WTC11 (cell line): ENCODE results near the gene GSDMA. TPM values are rescaled to one million over a fixed set of nuclear protein-coding genes. Genes with fewer than 3 reads are reported as not detected.
A peak's percentile ranks its signal among the peaks of the same experiment; 100 is the strongest.

Source experiments
- KAT7 ChIP-seq: sonication (generic); formaldehyde crosslinking; IDR thresholded peaks from 2 replicates; pipeline ENCODE4 v1.8.1; 2023; ENCODE audit warnings: missing genetic modification reagents, mild to moderate bottlenecking, borderline replicate concordance
- NFATC4 ChIP-seq: fragments of 250-450 bp; sonication (Bioruptor Pico); IDR thresholded peaks from 2 replicates; pipeline ENCODE4 v1.9.0; 2021; ENCODE audit warnings: mild to moderate bottlenecking
- NFE2L1 ChIP-seq: sonication (generic); formaldehyde crosslinking; IDR thresholded peaks from 2 replicates; pipeline ENCODE4 v1.8.1; 2023; ENCODE audit warnings: missing genetic modification reagents
- TEAD1 ChIP-seq: sonication (generic); formaldehyde crosslinking; IDR thresholded peaks from 2 replicates; pipeline ENCODE4 v1.8.0; 2022; ENCODE audit warnings: mild to moderate bottlenecking, missing genetic modification reagents
- TP53 ChIP-seq: sonication (generic); formaldehyde crosslinking; IDR thresholded peaks from 2 replicates; pipeline ENCODE4 v1.8.1; 2023; ENCODE audit warnings: mild to moderate bottlenecking, missing genetic modification reagents
- microRNA-seq: library from miRNA; unstranded; fragments of <30 nt; microRNA quantifications from one replicate; pipeline ENCODE4 v1.2.0, GENCODE V29; 2022; ENCODE audit warnings: borderline number of aligned reads
- total RNA-seq: library from RNA; stranded (reverse); gene quantifications from 3 replicates; pipeline ENCODE4 v1.2.3, GENCODE V29; 2021
- TF ChIP-seq, protein P1 (sequence below): sonication (generic); formaldehyde crosslinking; IDR thresholded peaks from 2 replicates; pipeline ENCODE4 v1.8.1; 2022; ENCODE audit warnings: mild to moderate bottlenecking, moderate library complexity, missing genetic modification reagents
- TF ChIP-seq, protein P2 (sequence below): fragments of 250-450 bp; sonication (Bioruptor Pico); IDR thresholded peaks from 2 replicates; pipeline ENCODE4 v1.9.0; 2021; ENCODE audit warnings: moderate library complexity, mild to moderate bottlenecking, inconsistent platforms, borderline replicate concordance
- TF ChIP-seq, protein P3 (sequence below): sonication (generic); formaldehyde crosslinking; IDR thresholded peaks from 2 replicates; pipeline ENCODE4 v1.8.0; 2023; ENCODE audit warnings: mild to moderate bottlenecking, missing genetic modification reagents

Gene GSDMA
- total RNA-seq, 1 experiment from 2014 or later, result not detected

DNA sequence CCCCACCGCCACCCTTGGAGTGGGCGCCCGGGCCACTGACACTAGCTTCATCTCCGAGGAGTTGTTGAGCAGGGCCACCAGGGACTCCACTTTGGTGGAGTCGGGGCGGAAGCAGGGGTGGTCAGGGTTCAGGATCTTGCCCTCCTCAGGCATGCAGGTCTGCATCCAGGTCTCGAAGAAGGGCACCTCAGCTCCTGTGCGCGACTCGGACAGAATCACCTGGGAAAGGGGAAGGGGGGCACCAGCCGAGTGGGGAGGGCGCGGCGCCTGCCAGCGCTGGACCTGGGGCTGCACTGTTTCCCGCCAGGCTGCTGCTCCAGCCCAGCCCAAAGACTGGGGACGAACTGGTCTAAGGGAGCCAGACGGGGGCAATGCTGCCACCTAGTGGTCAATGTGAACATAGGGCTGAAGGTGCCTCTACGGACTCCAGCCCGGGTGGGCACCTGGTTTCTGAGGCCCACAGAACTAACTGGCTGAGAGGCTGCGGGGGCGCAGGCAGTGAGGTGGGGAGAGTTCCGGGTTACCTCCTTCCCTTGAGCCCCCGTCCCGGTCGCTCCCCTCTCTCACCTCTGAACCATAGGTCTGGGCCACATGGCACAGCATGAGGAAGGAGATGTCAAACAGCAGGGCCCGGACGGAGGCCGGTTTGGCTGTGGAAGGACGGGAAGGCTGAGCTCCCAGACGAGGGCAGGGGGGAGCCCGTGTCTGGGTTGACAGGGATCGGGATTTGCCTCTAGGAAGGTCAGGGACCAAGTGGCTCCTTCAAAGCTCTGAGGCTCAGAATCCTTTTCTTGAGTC is 64.2 kb downstream of the GSDMA start (continued):
- TF ChIP-seq, protein P1, sequence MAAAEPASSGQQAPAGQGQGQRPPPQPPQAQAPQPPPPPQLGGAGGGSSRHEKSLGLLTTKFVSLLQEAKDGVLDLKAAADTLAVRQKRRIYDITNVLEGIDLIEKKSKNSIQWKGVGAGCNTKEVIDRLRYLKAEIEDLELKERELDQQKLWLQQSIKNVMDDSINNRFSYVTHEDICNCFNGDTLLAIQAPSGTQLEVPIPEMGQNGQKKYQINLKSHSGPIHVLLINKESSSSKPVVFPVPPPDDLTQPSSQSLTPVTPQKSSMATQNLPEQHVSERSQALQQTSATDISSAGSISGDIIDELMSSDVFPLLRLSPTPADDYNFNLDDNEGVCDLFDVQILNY (CRISPR knock-in tag), result peak; percentile 85; the same call in 1 of the 2 replicates
- TF ChIP-seq, protein P2, sequence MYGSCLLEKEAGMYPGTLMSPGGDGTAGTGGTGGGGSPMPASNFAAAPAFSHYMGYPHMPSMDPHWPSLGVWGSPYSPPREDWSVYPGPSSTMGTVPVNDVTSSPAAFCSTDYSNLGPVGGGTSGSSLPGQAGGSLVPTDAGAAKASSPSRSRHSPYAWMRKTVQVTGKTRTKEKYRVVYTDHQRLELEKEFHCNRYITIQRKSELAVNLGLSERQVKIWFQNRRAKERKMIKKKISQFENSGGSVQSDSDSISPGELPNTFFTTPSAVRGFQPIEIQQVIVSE (CRISPR knock-in tag), result no peak
- TF ChIP-seq, protein P3, sequence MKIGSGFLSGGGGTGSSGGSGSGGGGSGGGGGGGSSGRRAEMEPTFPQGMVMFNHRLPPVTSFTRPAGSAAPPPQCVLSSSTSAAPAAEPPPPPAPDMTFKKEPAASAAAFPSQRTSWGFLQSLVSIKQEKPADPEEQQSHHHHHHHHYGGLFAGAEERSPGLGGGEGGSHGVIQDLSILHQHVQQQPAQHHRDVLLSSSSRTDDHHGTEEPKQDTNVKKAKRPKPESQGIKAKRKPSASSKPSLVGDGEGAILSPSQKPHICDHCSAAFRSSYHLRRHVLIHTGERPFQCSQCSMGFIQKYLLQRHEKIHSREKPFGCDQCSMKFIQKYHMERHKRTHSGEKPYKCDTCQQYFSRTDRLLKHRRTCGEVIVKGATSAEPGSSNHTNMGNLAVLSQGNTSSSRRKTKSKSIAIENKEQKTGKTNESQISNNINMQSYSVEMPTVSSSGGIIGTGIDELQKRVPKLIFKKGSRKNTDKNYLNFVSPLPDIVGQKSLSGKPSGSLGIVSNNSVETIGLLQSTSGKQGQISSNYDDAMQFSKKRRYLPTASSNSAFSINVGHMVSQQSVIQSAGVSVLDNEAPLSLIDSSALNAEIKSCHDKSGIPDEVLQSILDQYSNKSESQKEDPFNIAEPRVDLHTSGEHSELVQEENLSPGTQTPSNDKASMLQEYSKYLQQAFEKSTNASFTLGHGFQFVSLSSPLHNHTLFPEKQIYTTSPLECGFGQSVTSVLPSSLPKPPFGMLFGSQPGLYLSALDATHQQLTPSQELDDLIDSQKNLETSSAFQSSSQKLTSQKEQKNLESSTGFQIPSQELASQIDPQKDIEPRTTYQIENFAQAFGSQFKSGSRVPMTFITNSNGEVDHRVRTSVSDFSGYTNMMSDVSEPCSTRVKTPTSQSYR (CRISPR knock-in tag), result no peak
- TF ChIP-seq TP53 (no peak), KAT7 (CRISPR knock-in tag) (no peak), TEAD1 (CRISPR knock-in tag) (no peak), NFATC4 (CRISPR knock-in tag) (no peak), NFE2L1 (CRISPR knock-in tag) (no peak)

Small RNA genes lying within 50 kb of the gene (microRNA-seq; reads per million reads assigned to microRNA genes)
- gene MIR6884, result 1.7 reads per million

Other genes with a start within 250 kb of the GSDMA start
- 40.6 to 46.7 TPM (median 46.5 TPM) in 3 replicates for gene MIEN1, start 232.5 kb upstream of the GSDMA start, total RNA-seq
- gene GRB7, start 225.1 kb upstream of the GSDMA start, total RNA-seq, result 42.4 to 48.5 TPM (median 44.0 TPM) in 3 replicates
- gene IKZF3, start 98.7 kb upstream of the GSDMA start, total RNA-seq, result 0.81 to 1.0 TPM (median 0.87 TPM) in 3 replicates
- not detected in 3 replicates for gene ZPBP2, start 94.8 kb upstream of the GSDMA start, total RNA-seq
- 14.1 to 21.6 TPM (median 18.5 TPM) in 3 replicates for gene GSDMB, start 44.4 kb upstream of the GSDMA start, total RNA-seq
- 53.2 to 59.4 TPM (median 54.1 TPM) in 3 replicates for gene ORMDL3, start 35.4 kb upstream of the GSDMA start, total RNA-seq
- gene LRRC3C, start 35.3 kb upstream of the GSDMA start, total RNA-seq, result not detected in 3 replicates
- gene PSMD3, start 17.8 kb downstream of the GSDMA start, total RNA-seq, result 157 to 190 TPM (median 158 TPM) in 3 replicates
- gene CSF3, start 52.4 kb downstream of the GSDMA start, total RNA-seq, result not detected in 3 replicates
- gene MED24, start 91.4 kb downstream of the GSDMA start, total RNA-seq, result 95.5 to 107 TPM (median 103 TPM) in 3 replicates
- 11.9 to 15.9 TPM (median 12.0 TPM) in 3 replicates for gene THRA, start 100.0 kb downstream of the GSDMA start, total RNA-seq
- 5.6 to 7.6 TPM (median 6.2 TPM) in 3 replicates for gene NR1D1, start 137.6 kb downstream of the GSDMA start, total RNA-seq
- 69.2 to 78.1 TPM (median 73.7 TPM) in 3 replicates for gene MSL1, start 159.0 kb downstream of the GSDMA start, total RNA-seq
- gene CASC3, start 177.5 kb downstream of the GSDMA start, total RNA-seq, result 107 to 119 TPM (median 115 TPM) in 3 replicates
- gene RAPGEFL1, start 214.5 kb downstream of the GSDMA start, total RNA-seq, result 19.9 to 23.0 TPM (median 19.9 TPM) in 3 replicates